ENCODE results near the gene PHKA1. TPM values are rescaled to one million over a fixed set of nuclear protein-coding genes. Genes with fewer than 3 reads are reported as not detected.

PHKA1 gene
- total RNA-seq, 1 donor from 2014 or later, result 3.1 TPM

GRCh38 chrX:72539822-72540221, 174.3 kb downstream of the PHKA1 start:
- H3K9me3 Mint-ChIP-seq (ENCODE audit: unreplicated experiment), result peaks cover under 1% of the 10 kb centered on the region

GRCh38 chrX:72536542-72536941, 177.6 kb downstream of the PHKA1 start:
- no peaks in the 10 kb centered on the region for H3K9me3 Mint-ChIP-seq (ENCODE audit: unreplicated experiment)
- peaks cover 1% of the 10 kb centered on the region for H3K27me3 Mint-ChIP-seq (ENCODE audit: unreplicated experiment)
- DNase-seq, result no peak
- no peak overlapping the region for H3K4me3 Mint-ChIP-seq (ENCODE audit: unreplicated experiment)
- TF ChIP-seq CTCF (IDR thresholded peaks at IDR 0.05; ENCODE audit: partially characterized antibody, unreplicated experiment), result no peak
- peaks cover 6% of the 10 kb centered on the region for H3K4me1 Mint-ChIP-seq (ENCODE audit: low read depth, unreplicated experiment)
- H3K27ac Mint-ChIP-seq (ENCODE audit: unreplicated experiment), result no peak overlapping the region
- no peaks in the 10 kb centered on the region for H3K36me3 Mint-ChIP-seq (ENCODE audit: unreplicated experiment)

More at GRCh38 chrX:72539822-72540221, 174.3 kb downstream of the PHKA1 start:
- H3K27me3 Mint-ChIP-seq (ENCODE audit: unreplicated experiment), result peaks cover 1% of the 10 kb centered on the region
- no peak for TF ChIP-seq CTCF (IDR thresholded peaks at IDR 0.05; ENCODE audit: partially characterized antibody, unreplicated experiment)
- peaks cover 6% of the 10 kb centered on the region for H3K4me1 Mint-ChIP-seq (ENCODE audit: low read depth, unreplicated experiment)
- peaks cover 6% of the 10 kb centered on the region for H3K36me3 Mint-ChIP-seq (ENCODE audit: unreplicated experiment)
- no peak overlapping the region for H3K4me3 Mint-ChIP-seq (ENCODE audit: unreplicated experiment)
- DNase-seq, result peak; percentile 18
- peak overlapping the region; percentile 59 for H3K27ac Mint-ChIP-seq (ENCODE audit: unreplicated experiment)

- Mint-ChIP-seq H3K9me3 (ENCODE audit: unreplicated experiment) (no peaks in the 10 kb centered on the region), H3K27ac (ENCODE audit: unreplicated experiment) (no peak overlapping the region)
Measured at GRCh38 chrX:72532366-72532765, 181.7 kb downstream of the PHKA1 start.

More at GRCh38 chrX:72532366-72532765, 181.7 kb downstream of the PHKA1 start:
- Mint-ChIP-seq H3K4me1 (ENCODE audit: low read depth, unreplicated experiment) (peaks cover 3% of the 10 kb centered on the region), H3K4me3 (ENCODE audit: unreplicated experiment) (no peak overlapping the region), H3K36me3 (ENCODE audit: unreplicated experiment) (no peaks in the 10 kb centered on the region), H3K27me3 (ENCODE audit: unreplicated experiment) (no peaks in the 10 kb centered on the region)
- TF ChIP-seq CTCF (IDR thresholded peaks at IDR 0.05; ENCODE audit: partially characterized antibody, unreplicated experiment), result no peak
- DNase-seq, result no peak

Other genes starting within 250 kb of the PHKA1 start
- 49.0 TPM for gene HDAC8, start 141.5 kb downstream of the PHKA1 start, total RNA-seq (ENCODE audit: unreplicated experiment)
- 1.8 TPM for gene DMRTC1B, start 62.6 kb upstream of the PHKA1 start, total RNA-seq (ENCODE audit: unreplicated experiment)
- gene FAM236B, start 68.4 kb upstream of the PHKA1 start, total RNA-seq (ENCODE audit: unreplicated experiment), result not detected
- gene FAM236D, start 93.9 kb upstream of the PHKA1 start, total RNA-seq (ENCODE audit: unreplicated experiment), result not detected
- not detected for gene FAM236C, start 198.3 kb upstream of the PHKA1 start, total RNA-seq (ENCODE audit: unreplicated experiment)
- not detected for gene FAM236A, start 223.9 kb upstream of the PHKA1 start, total RNA-seq (ENCODE audit: unreplicated experiment)
- gene DMRTC1, start 229.5 kb upstream of the PHKA1 start, total RNA-seq (ENCODE audit: unreplicated experiment), result 1.4 TPM